Naive thymus-derived CD8-positive, alpha-beta T cell (primary cell): ENCODE measurements around the gene IDI2. TPM values are rescaled to one million over a fixed set of nuclear protein-coding genes. Genes with fewer than 3 reads are reported as not detected.
"Not testable (repeated sequence)": the region's sequence is repeated elsewhere in the genome, so short reads cannot be mapped to it uniquely, and the experiment has no call there.

Source experiments
- ATAC-seq, 2 donors: fragments of 150-1000 bp; cut with Tn5 transposase in 1 of 2; sonication (Bioruptor Pico), chemical (Tn5 transposase) in 1 of 2; 1 replicate in 1 of 2; 2 replicates in 1 of 2; pipeline ENCODE4 v1.10.0; 2021; ENCODE audit warnings: mild to moderate bottlenecking in 2 of 2, moderate library complexity in 2 of 2
- POLR2A ChIA-PET: fragments of 350-600 bp; sonication (Branson Sonifier 250); formaldehyde crosslinking; loops from one replicate; lab custom pipeline; 2021; ENCODE audit warnings: antibody characterized with exemption; lab: Charles Lee
- DNase-seq, 10 donors: peaks; one replicate each; pipeline versions ENCODE4 v3.0.0 to v3.0.0-alpha.2; 2020 to 2022
- H3K27ac Mint-ChIP-seq, 10 donors: one replicate each; pipeline ENCODE4 v1.8.0; 2020 to 2022; ENCODE audit warnings: mild to moderate bottlenecking in 10 of 10, mixed read lengths in 10 of 10, moderate library complexity in 4 of 10, inconsistent platforms in 1 of 10
- H3K27me3 Mint-ChIP-seq, 5 donors: one replicate each; pipeline ENCODE4 v1.8.0; 2021 to 2022; ENCODE audit warnings: mixed read lengths in 5 of 5
- H3K36me3 Mint-ChIP-seq, 3 donors: one replicate each; pipeline ENCODE4 v1.8.0; 2020 to 2022; ENCODE audit warnings: mixed read lengths in 3 of 3, mild to moderate bottlenecking in 2 of 3, inconsistent platforms in 1 of 3
- H3K4me1 Mint-ChIP-seq, 4 donors: one replicate each; pipeline ENCODE4 v1.8.0; 2021 to 2022; ENCODE audit warnings: mixed read lengths in 4 of 4
- H3K4me3 Mint-ChIP-seq, 10 donors: one replicate each; pipeline ENCODE4 v1.8.0; 2020 to 2022; ENCODE audit warnings: mild to moderate bottlenecking in 10 of 10, mixed read lengths in 10 of 10, moderate library complexity in 6 of 10, inconsistent platforms in 1 of 10
- H3K9me3 Mint-ChIP-seq, 9 donors: one replicate each; pipeline ENCODE4 v1.8.0; 2020 to 2022; ENCODE audit warnings: mixed read lengths in 9 of 9, mild to moderate bottlenecking in 3 of 9, inconsistent platforms in 1 of 9, moderate library complexity in 1 of 9
- polyA plus RNA-seq, 3 donors: library from polyadenylated mRNA; unstranded; fragments of 300-500 nt; fragmentation: Illumina TruSeq; gene quantifications; one replicate each; pipeline ENCODE4 v1.2.3, GENCODE V29; 2021
- total RNA-seq, 8 experiments: library from RNA in 2 of 8; stranded (reverse) in 2 of 8; gene quantifications; one replicate each; pipeline ENCODE4 v1.2.3 and lab custom pipeline; 2021 to 2026

IDI2 gene
- total RNA-seq (not detected), polyA plus RNA-seq (not detected), total RNA-seq (lab: John Stamatoyannopoulos, UW) (0 to 0.06 (median 0) reads per million in 6 experiments)

DNA sequence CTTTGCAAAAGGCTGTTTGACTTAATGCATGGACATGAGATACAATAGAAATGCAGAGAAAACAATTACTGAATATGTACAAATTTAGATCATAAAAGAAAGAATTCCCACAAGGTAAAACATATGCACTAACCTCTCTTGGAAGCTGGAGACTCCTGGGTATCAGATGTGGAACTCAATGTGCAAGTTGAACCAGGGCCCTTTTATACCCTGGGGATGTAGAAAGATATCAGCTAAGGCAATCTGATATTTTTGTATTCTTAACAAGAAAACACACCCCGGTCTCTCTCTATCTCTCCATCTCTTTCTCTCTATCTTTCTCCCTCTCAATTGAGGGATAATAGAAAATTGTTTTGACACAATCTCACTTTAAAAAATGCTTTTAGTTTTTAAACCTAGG lies at the start of gene IDI2:
Gene IDI2 (minus strand): TSS at position 177 of the 400 bp plus-strand sequence. CDS start 1,136 bp downstream, outside the sequence.
- no peak for DNase-seq
- H3K9me3 Mint-ChIP-seq: no peaks in the 10 kb centered on the region
- no peak within 1 kb of the TSS for H3K27ac Mint-ChIP-seq
- no peak within 1 kb of the TSS for H3K4me3 Mint-ChIP-seq
- H3K36me3 Mint-ChIP-seq: peaks cover 0 to under 1% (median 0%) of the 10 kb centered on the region in 3 donors
- ATAC-seq: no peak
- POLR2A ChIA-PET: no interaction called here
- no peaks in the 10 kb centered on the region for H3K27me3 Mint-ChIP-seq
- H3K4me1 Mint-ChIP-seq: peaks cover 0 to 3% (median 0%) of the 10 kb centered on the region in 4 donors

DNA sequence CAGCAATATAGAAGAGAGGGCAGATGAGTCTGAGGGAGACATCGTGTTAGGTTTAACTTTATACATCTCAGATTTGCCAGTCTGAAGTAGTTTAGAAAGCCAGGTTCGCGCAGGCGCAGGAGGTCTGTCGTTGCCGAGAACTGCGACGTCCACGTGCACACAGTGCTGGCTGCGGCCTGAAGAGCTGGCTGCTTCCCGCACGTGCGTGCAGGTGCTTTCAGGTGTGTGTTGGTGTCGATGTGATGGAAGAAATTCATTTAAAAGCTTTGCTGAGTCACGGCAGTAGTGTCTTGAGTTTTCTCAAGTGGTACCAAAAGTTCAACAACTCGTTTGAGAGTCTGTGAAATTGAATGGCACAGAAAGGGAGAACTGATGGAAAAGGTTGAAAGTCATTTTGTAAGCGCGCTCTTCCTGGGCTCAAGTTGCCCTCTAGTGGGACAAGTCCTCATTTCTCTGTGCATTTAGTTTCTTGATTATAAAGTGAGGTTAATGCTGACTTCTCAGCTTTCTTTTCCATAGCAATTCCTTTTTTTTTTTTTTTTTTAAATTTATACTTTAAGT lies 49.2 kb upstream of the IDI2 start:
- H3K9me3 Mint-ChIP-seq: no peaks in the 10 kb centered on the region
- peak in 2 of 10 donors; percentile 8 to 10 for DNase-seq
- peaks cover 16 to 36% (median 24%) of the 10 kb centered on the region in 4 donors for H3K4me1 Mint-ChIP-seq
- peak overlapping the region in 5 of 10 donors; percentile 8 to 88 (median 71) for H3K27ac Mint-ChIP-seq
- H3K36me3 Mint-ChIP-seq: peaks cover 0 to 57% (median 8%) of the 10 kb centered on the region in 3 donors
- no peak for ATAC-seq
- POLR2A ChIA-PET: interaction anchor here (0.6 to 1.9 kb wide), 5 partner anchors 12 to 849 kb away, joined by 3 to 7 read pairs (median 3); partner anchors contain the start of genes IDI1 and WDR37
- H3K4me3 Mint-ChIP-seq: peak overlapping the region in 2 of 10 donors; percentile 31 to 45
- H3K27me3 Mint-ChIP-seq: no peaks in the 10 kb centered on the region

DNA sequence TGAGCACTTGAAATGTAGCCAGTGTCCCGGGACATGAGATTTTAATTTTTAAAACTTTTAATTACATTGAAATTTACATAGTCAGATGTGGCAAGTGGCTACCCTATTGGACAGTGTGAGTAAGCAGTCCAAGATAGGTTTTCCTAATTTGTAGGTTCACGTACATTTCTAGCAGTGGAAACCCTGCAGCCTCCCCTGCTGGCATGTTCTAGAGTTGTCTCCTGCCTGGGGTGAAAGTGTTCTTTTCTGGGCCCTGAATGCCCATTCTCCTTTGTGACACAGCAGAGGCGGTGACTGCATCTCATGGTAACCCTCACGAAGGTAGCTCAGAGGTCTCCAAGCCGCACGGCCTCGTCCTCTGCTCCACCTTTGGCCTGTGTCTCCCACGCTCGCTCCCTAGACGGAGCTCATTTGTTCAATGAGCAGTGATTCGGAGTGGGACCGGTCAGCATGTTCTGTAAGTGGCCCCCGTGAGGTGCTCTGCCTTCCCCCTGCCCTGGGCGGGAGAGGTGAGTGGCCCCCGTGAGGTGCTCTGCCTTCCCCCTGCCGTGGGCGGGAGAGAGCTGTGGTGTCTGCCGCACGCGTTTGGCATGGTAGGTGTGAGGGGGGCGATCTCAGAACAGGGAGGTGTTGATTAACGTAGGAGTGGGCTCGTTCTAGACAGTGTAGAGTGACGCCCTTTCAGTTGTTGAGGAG lies 48.5 kb upstream of the IDI2 start:
- Mint-ChIP-seq H3K4me1 (peaks cover 20 to 42% (median 30%) of the 10 kb centered on the region in 4 donors), H3K4me3 (peak overlapping the region in 1 of 10 donors; percentile 45), H3K27me3 (no peaks in the 10 kb centered on the region), H3K27ac (peak overlapping the region in 6 of 10 donors; percentile 20 to 88 (median 62)), H3K9me3 (no peaks in the 10 kb centered on the region), H3K36me3 (peaks cover 0 to 51% (median 4%) of the 10 kb centered on the region in 3 donors)
- DNase-seq (no peak), ATAC-seq (no peak)
- POLR2A ChIA-PET: interaction anchor here (0.9 to 1.9 kb wide), 5 partner anchors 12 to 25 kb away, joined by 3 to 7 read pairs (median 3); partner anchors contain the start of genes IDI1 and WDR37

DNA sequence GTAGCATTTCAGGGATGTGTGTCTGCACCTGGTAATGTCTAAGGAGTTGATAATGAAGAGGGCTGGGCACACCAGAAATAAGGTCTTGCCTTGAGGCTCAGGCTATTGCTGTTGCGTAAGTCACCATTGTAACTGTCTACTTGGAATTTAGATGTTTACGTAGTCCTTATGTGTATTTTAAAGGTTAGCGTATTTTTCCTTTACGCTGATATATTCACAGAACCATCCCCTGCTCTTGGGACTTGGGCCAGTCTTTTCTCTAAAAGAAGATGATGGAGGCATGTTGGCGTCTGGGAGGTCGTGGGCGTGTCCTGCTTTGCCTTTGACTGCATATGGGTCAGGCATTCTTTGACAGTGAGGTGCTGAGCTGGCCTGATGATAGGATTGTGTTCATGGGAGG lies 45.3 kb upstream of the IDI2 start:
- peaks cover 0 to 28% (median 3%) of the 10 kb centered on the region in 3 donors for H3K36me3 Mint-ChIP-seq
- H3K27me3 Mint-ChIP-seq: no peaks in the 10 kb centered on the region
- H3K4me3 Mint-ChIP-seq: no peak overlapping the region
- H3K27ac Mint-ChIP-seq: peak overlapping the region in 3 of 10 donors; percentile 15 to 80 (median 24)
- H3K4me1 Mint-ChIP-seq: peaks cover 29 to 66% (median 56%) of the 10 kb centered on the region in 4 donors
- POLR2A ChIA-PET: interaction anchor here (1.5 kb wide), 1 partner anchor 9 kb away, joined by 4 read pairs; no protein-coding TSS in a partner anchor
- no peak for DNase-seq
- ATAC-seq: no peak
- H3K9me3 Mint-ChIP-seq: no peaks in the 10 kb centered on the region

DNA sequence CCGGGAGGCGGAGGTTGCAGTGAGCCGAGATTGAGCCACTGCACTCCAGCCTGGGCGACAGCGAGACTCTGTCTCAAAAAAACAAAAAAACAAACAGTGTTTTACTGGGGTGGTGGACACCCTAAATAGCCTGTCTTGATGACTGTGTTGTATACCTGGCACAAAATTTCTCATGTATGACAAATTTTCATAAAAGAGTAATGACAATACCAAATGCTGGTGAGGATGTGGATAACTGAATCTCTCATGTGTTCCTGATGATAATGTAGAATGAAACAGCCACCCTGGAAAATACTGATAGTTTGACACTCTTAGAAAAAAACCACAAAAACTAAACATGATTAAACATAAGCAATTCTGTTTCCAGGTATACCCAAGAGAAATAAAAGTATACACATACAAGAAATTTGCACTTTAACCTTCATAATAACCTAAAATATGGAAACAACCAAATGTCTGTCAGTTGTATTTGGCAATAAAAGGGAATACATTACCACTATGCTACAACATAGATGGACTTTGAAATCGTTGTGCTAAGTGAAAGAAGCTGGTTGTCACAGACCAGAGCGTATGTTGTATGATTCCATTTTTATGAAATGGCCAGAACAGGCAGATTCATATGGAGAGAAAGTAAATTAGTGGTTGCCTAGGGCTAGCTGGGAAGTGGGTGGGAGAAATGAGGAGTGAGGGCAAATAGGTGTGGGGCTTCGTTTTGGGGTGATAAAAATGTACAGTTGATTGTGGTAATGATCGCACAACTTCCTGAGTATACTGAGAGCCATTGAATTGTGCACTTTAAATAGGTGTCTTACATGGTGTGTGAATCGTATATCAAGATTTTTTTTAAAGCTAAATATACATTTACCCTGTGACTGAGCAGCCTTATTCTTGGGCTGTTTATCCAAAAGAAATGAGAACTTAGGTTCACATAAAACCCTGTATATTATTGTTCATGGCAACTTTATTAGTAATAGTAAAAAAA lies 43.0 kb upstream of the IDI2 start:
- Mint-ChIP-seq H3K27me3 (no peaks in the 10 kb centered on the region), H3K36me3 (peaks cover 0 to 15% (median 5%) of the 10 kb centered on the region in 3 donors), H3K4me3 (peak overlapping the region in 1 of 10 donors; percentile 52), H3K27ac (peak overlapping the region in 9 of 10 donors; percentile 15 to 67 (median 40)), H3K4me1 (peaks cover 34 to 69% (median 63%) of the 10 kb centered on the region in 4 donors), H3K9me3 (no peaks in the 10 kb centered on the region)
- DNase-seq (no peak), ATAC-seq (no peak)
- POLR2A ChIA-PET: interaction anchor here (0.7 to 1.3 kb wide), 3 partner anchors 13 to 79 kb away, joined by 3 to 7 read pairs (median 4); partner anchors contain the start of genes IDI1 and WDR37

DNA sequence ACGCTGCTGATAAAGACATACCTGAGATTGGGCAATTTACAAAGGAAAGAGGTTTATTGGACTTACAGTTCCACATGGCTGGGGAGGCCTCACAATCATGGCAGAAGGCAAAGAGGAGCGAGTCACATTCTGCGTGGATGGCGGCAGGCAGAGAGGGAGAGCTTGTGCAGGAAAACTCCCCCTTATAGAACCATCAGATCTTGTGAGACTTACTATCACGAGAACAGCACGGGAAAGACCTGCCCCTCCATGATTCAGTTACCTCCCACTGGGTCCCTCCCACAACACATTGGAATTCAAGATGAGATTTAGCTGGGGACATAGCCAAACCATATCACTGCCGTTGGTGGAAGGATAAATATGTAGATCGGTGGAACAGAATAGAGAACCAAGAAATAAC lies 41.1 kb upstream of the IDI2 start:
- H3K4me3 Mint-ChIP-seq, DNase-seq, ATAC-seq, H3K36me3 Mint-ChIP-seq, H3K27me3 Mint-ChIP-seq, H3K9me3 Mint-ChIP-seq, POLR2A ChIA-PET: not testable (repeated sequence)
- H3K27ac Mint-ChIP-seq: peak overlapping the region; percentile 8 to 74 (median 59)
- peaks cover 49 to 84% (median 80%) of the 10 kb centered on the region in 4 donors for H3K4me1 Mint-ChIP-seq

DNA sequence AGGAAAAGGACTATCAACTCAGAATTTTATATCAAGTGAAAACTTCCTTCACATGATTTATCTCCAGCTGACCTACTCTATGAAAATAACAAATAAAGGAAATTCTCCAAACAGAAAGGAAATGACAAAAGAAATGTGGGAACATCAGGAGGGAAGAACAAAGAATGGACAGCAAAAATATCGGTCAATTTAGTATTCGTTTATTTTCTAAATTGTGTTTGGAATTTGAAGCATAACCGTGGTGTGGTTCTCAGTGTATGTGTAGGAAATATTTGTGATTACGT lies 39.2 kb upstream of the IDI2 start:
- H3K4me1 Mint-ChIP-seq: peaks cover 51 to 93% (median 91%) of the 10 kb centered on the region in 4 donors
- DNase-seq (no peak), ATAC-seq (no peak)
- H3K9me3 Mint-ChIP-seq: no peaks in the 10 kb centered on the region
- peaks cover 0 to 2% (median 0%) of the 10 kb centered on the region in 3 donors for H3K36me3 Mint-ChIP-seq
- POLR2A ChIA-PET: no interaction called here
- peak overlapping the region; percentile 78 to 96 (median 90) for H3K27ac Mint-ChIP-seq
- peak overlapping the region in 4 of 10 donors; percentile 0 to 67 (median 18) for H3K4me3 Mint-ChIP-seq
- H3K27me3 Mint-ChIP-seq: no peaks in the 10 kb centered on the region

DNA sequence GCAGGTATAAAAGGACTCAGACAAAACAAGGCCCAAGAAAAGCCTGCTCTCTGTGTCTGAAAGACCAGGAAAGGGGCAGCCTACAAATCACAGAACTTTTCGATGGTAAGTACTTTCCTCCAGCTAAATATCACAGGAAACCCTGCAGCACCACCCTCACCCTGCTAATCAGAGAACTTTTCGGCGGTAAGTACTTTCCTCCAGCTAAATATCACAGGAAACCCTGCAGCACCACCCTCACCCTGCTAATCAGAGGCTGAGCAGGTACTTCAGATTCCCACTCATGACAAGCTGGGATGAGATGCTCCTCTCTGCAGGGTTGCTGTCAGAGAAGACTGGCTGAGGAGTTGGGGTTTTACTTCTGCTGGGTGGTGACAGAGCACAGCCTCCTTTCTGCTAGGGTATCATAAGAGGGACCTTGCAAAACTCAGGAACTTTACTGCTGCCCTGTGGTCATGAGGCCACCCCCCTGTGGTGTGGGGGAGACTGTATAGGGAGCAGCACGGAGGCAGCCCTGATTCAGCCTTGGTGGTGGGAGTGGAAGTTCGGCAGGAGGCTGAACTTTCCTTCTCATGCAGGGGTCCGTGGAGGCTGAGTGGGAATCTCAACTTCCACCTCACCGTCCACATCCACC lies 37.7 kb upstream of the IDI2 start:
- peak overlapping the region; percentile 65 to 83 (median 74) for H3K4me3 Mint-ChIP-seq
- peak in 4 of 10 donors; percentile 24 to 51 (median 48) for DNase-seq
- peak overlapping the region; percentile 84 to 96 (median 92) for H3K27ac Mint-ChIP-seq
- H3K27me3 Mint-ChIP-seq: no peaks in the 10 kb centered on the region
- no peaks in the 10 kb centered on the region for H3K9me3 Mint-ChIP-seq
- peaks cover 47 to 93% (median 87%) of the 10 kb centered on the region in 4 donors for H3K4me1 Mint-ChIP-seq
- peaks cover 0 to 3% (median 2%) of the 10 kb centered on the region in 3 donors for H3K36me3 Mint-ChIP-seq
- ATAC-seq: peak; percentile 78 to 94
- POLR2A ChIA-PET: interaction anchor here (0.7 to 3.0 kb wide), 5 partner anchors 11 to 43 kb away, joined by 3 to 26 read pairs (median 4); partner anchors contain the start of gene IDI1

DNA sequence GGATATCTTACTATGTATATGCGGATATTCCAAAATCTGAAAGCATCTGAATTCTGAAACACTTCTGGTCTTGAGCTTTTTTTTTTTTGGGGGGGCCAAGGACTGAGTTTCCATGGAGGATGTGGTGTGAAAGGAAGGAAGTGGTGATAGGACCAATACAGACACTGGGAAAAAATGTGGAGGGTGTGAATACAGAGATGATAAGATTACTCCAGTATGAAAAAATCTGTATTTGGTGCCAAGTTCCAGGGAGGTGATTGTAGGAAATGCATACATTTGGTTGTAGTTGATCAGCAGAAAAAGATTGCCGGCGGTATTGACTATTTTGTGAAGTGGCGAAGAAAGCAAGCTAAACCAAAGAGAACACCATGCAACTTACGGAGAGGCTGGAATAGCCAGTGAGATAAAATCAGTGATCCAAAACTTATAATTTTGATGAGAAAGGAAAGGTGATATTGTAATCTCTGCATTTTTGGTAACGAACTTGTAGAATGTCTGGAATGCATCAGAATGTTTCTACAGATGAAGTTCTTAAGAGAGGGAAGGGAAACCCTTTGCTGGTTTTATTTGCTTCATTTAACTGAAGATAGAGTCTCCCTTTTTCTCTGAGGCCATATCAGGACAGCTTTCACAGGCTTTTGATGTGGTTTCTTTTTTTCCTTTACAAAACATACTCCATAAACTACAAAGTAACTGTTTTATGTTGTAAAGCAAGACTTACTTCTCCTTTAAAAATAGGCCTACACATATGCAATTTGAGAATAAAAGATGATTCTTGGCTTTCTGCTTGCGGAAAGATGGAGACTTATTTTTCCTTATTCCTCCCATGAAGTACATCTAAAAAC lies 36.5 kb upstream of the IDI2 start:
- H3K36me3 Mint-ChIP-seq: peaks cover 0 to 5% (median 2%) of the 10 kb centered on the region in 3 donors
- ATAC-seq: peak in 1 of 2 donors; percentile 57
- peak overlapping the region; percentile 84 to 96 (median 92) for H3K27ac Mint-ChIP-seq
- no peaks in the 10 kb centered on the region for H3K27me3 Mint-ChIP-seq
- peak overlapping the region; percentile 65 to 83 (median 74) for H3K4me3 Mint-ChIP-seq
- peaks cover 51 to 95% (median 90%) of the 10 kb centered on the region in 4 donors for H3K4me1 Mint-ChIP-seq
- H3K9me3 Mint-ChIP-seq: no peaks in the 10 kb centered on the region
- no peak for DNase-seq
- POLR2A ChIA-PET: interaction anchor here (1.0 to 3.0 kb wide), 4 partner anchors 8 to 42 kb away, joined by 3 to 26 read pairs (median 6); partner anchors contain the start of gene IDI1

DNA sequence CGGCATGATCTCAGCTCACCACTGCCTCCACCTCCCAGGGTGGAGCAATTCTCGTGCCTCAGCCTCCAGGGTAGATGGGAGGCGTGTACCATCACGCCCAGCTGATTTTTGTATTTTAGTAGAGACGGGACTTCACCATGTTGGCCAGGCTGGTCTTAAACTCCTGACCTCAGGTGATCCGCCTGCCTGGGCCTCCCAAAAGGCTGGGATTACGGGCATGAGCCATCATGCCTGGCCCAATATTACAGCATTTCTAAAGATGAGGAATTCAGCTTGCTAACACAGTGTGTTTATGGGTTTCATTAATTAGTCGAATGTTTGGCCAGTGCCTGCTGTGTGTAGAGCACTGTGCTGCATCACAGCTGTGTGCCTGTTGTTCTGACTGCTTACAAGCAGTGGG lies 34.2 kb upstream of the IDI2 start:
- peaks cover 49 to 91% (median 86%) of the 10 kb centered on the region in 4 donors for H3K4me1 Mint-ChIP-seq
- H3K9me3 Mint-ChIP-seq: no peaks in the 10 kb centered on the region
- peak overlapping the region in 4 of 10 donors; percentile 38 to 58 (median 44) for H3K4me3 Mint-ChIP-seq
- ATAC-seq (no peak), DNase-seq (no peak)
- POLR2A ChIA-PET: interaction anchor here (1.1 kb wide), 1 partner anchor 10 kb away, joined by 5 read pairs; no protein-coding TSS in a partner anchor
- no peaks in the 10 kb centered on the region for H3K27me3 Mint-ChIP-seq
- H3K36me3 Mint-ChIP-seq: peaks cover 0 to 8% (median 2%) of the 10 kb centered on the region in 3 donors
- H3K27ac Mint-ChIP-seq: peak overlapping the region; percentile 64 to 93 (median 86)
